Omental fat pad (tissue), 4 donors: ENCODE data around the gene GPHN. TPM values are rescaled to one million over a fixed set of nuclear protein-coding genes. Genes with fewer than 3 reads are reported as not detected.
"Not testable (repeated sequence)": the region's sequence is repeated elsewhere in the genome, so short reads cannot be mapped to it uniquely, and the experiment has no call there.

Experiments
- ATAC-seq: fragments of 150-250 bp; one replicate; pipeline ENCODE4 v1.9.1; 2016; ENCODE audit warnings: mild to moderate bottlenecking, moderate library complexity; ENCODE audit not compliant: low FRiP score
- DNase-seq: peaks from one replicate; pipeline ENCODE4 v3.0.0-alpha.2; 2019; ENCODE audit warnings: low spot score
- CTCF ChIP-seq, 3 donors: fragments of 450-650 bp; IDR thresholded peaks; one replicate each; pipeline ENCODE4 v1.5.1; 2016 to 2017; ENCODE audit warnings: antibody characterized with exemption in 3 of 3, mild to moderate bottlenecking in 3 of 3, moderate library complexity in 2 of 3
- total RNA-seq, 4 donors: library from RNA; depleted of rRNA; stranded (reverse); fragments of >200 nt; gene quantifications; one replicate each; pipeline ENCODE4 v1.1.0, GENCODE V29; 2016

The GPHN gene
- total RNA-seq, 4 donors from 2014 or later: 8.0 to 27.6 (median 18.7) TPM

- no peak for DNase-seq
- ATAC-seq: no peak
- no peak for TF ChIP-seq CTCF (IDR thresholded peaks at IDR 0.05)
Observed at GRCh38 chr14:66501592-66501991, 6.4 kb upstream of the GPHN start.

- not testable (repeated sequence) for DNase-seq, ATAC-seq
Observed at GRCh38 chr14:66502836-66503235, 5.1 kb upstream of the GPHN start.

- no peak for ATAC-seq
- no peak for TF ChIP-seq CTCF (IDR thresholded peaks at IDR 0.05)
Observed at GRCh38 chr14:66503532-66503931, 4.4 kb upstream of the GPHN start.

GRCh38 chr14:66507181-66507721 lies 696 bp upstream of the GPHN start:
- no peak for TF ChIP-seq CTCF (IDR thresholded peaks at IDR 0.05)
- peak; percentile 48 for ATAC-seq
- DNase-seq: peak; percentile 23

More at GRCh38 chr14:66503532-66503931, 4.4 kb upstream of the GPHN start:
- DNase-seq: no peak

GRCh38 chr14:66508547-66508845 lies 549 bp downstream of the GPHN start:
- DNase-seq (no peak), ATAC-seq (no peak)
- no peak for TF ChIP-seq CTCF (IDR thresholded peaks at IDR 0.05)

GRCh38 chr14:66508846-66509621 lies 1.1 kb downstream of the GPHN start:
- DNase-seq (peak; percentile 23), ATAC-seq (peak; percentile 20)
- no peak for TF ChIP-seq CTCF (IDR thresholded peaks at IDR 0.05)

- no peak for TF ChIP-seq CTCF (IDR thresholded peaks at IDR 0.05)
- DNase-seq (no peak), ATAC-seq (no peak)
Observed at GRCh38 chr14:66509874-66510273, 1.9 kb downstream of the GPHN start.
